Measurements from ENCODE around the gene LRIG1. TPM values are rescaled to one million over a fixed set of nuclear protein-coding genes. Genes with fewer than 3 reads are reported as not detected.

The LRIG1 gene
- total RNA-seq, 1 donor from 2014 or later: 64.1 TPM

GRCh38 chr3:66507423-66508260, 6.8 kb upstream of the LRIG1 start:
- intact Hi-C loops (cut with micrococcal nuclease): no loop called here

- intact Hi-C loops (cut with micrococcal nuclease): no loop called here
Observed at GRCh38 chr3:66506154-66506553, 5.3 kb upstream of the LRIG1 start.

DNA sequence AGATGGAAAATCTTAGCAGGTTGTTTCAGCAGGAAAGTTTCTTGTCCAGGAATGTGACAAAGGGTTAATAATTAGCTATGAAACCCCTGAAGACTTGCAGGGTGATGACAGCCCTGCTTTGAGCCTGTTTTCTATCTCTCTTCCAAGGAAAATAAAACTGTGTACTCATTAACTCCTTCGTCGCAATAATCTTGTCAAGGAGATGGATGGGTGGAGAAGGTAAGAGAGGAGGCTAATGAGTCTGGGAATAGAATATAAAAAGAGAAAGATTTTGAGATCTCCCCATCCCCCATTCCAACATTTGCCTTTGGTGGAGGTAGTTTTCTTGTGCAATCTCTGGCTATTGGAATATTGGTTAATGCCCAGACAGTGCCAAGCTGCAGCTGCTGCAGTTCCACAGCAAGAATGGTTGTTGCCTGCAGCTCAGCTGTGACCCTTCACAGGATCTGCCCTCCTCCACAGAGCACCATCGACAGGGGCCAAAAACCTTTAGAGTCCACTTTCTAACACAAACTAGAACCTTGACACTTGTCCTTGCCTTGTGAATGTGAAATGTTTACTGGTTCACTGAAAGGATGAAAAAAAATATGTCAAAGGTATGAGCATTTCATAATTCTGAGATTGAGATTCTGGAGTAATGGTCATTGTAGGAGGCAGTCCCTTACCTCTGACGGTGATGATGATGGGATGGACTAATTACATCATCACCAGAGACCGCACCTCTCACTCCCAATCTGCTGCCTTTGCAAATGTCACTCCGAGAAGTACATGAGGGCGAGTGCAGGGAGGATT, 4.2 kb upstream of the LRIG1 start:
- intact Hi-C loops (cut with micrococcal nuclease): loop anchor here (5.0 kb wide), 1 partner anchor 1152 kb away; no protein-coding TSS in a partner anchor

- intact Hi-C loops (cut with micrococcal nuclease): loop anchor here (5.0 kb wide), 1 partner anchor 1154 kb away; no protein-coding TSS in a partner anchor
Observed at GRCh38 chr3:66502981-66503380, 2.2 kb upstream of the LRIG1 start.

GRCh38 chr3:66502245-66502874, 1.5 kb upstream of the LRIG1 start:
- intact Hi-C loops (cut with micrococcal nuclease): loop anchor here (5.0 kb wide), 1 partner anchor 1155 kb away; no protein-coding TSS in a partner anchor

DNA sequence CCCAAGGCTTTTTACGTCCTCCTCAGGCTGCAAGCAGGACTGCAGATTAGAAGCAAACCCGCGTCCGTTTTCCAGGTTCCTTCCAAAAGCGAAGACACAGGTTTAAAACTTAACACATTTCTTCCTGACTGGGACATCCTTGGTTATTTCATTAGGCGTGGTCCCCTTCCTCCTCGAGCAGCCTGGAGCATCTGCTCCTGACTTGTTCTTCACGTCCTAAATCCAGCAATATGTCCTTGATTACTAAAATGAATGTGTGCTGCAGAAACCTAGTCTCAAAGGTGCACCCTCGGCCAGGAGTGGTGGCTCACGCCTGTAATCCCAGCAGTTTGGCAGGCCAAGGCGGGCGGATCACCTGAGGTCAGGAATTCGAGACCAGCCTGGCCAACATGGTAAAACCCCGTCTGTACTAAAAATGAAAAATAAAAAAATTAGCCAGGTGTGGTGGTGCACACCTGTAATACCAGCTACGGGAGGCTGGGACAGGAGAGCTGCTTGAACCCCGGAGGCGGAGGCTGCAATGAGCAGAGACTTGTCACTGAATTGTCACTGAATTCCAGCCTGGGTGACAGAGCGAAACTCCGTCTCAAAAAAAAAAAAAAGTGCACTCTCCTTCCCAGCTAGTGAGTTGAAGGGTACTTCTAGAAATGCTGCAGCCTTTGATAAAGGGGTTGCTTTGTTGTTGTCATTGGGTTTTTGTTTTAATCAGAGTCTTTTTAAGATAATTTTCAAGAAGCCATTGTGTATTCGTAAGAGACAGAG, 842 bp upstream of the LRIG1 start:
- intact Hi-C loops (cut with micrococcal nuclease): loop anchor here (1.0 to 5.0 kb wide), 10 partner anchors 20 to 1156 kb away; partner anchors contain the start of gene KBTBD8

GRCh38 chr3:66499881-66500575, 794 bp downstream of the LRIG1 start:
- intact Hi-C loops (cut with micrococcal nuclease): loop anchor here (5.0 kb wide), 1 partner anchor 1157 kb away; no protein-coding TSS in a partner anchor

GRCh38 chr3:66498687-66499621, 1.9 kb downstream of the LRIG1 start:
- intact Hi-C loops (cut with micrococcal nuclease): no loop called here

DNA sequence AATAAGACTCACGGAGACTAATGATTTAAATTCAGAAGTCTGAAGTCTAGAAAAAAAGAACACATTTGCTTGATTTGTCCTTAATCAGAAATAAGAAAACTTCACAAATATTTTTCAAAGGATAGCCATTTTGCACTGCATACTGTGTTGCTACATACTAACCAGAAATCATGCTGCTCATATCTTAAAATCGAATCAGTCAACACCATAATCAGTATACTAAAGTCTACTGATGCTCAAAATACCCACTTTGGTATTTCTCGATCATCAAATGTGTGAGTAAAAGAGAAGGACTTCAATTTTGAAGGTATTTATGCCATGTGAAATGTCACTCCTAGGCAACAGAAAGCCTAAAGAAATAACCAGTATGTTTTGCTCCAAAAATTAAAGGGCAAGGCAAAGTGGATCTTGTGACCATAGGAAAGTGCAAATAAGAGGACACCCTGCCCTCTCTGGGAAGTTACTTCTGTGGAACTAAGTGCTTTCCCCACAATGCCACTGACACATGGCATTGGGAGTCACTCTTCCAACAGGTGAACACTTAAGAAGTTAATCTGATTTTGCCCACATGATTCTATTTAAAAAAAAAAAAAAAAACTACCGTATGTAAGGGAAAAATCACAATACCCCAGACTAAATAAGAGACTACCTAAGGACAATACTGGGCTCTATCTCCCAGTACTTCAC, 2.7 kb downstream of the LRIG1 start:
- intact Hi-C loops (cut with micrococcal nuclease): loop anchor here (1.0 kb wide), 2 partner anchors 10 to 17 kb away; no protein-coding TSS in a partner anchor

GRCh38 chr3:66497288-66497984, 3.4 kb downstream of the LRIG1 start:
- intact Hi-C loops (cut with micrococcal nuclease): loop anchor here (1.0 kb wide), 2 partner anchors 9 to 16 kb away; no protein-coding TSS in a partner anchor

- intact Hi-C loops (cut with micrococcal nuclease): loop anchor here (1.0 kb wide), 2 partner anchors 8 to 15 kb away; no protein-coding TSS in a partner anchor
Observed at GRCh38 chr3:66496746-66497145, 4.1 kb downstream of the LRIG1 start.

DNA sequence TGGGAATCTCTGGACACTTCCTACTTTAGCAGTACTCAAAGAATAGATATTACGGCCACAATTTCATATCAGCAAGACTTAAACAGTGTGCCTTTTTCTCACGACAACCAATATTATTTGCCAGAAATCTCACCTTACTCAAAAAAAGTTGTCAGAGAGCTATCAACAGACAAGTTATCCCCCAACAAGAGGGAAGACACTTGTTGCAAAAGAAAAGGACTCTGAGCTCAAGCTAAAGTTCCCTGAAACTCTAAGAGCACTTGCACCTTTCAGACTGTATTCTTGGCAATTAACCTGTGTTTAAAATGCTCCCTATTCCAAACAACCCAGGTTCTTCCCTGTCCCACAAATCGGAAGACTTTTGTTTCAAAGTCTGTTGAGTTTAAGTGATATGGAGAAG, 4.5 kb downstream of the LRIG1 start:
- intact Hi-C loops (cut with micrococcal nuclease): no loop called here

DNA sequence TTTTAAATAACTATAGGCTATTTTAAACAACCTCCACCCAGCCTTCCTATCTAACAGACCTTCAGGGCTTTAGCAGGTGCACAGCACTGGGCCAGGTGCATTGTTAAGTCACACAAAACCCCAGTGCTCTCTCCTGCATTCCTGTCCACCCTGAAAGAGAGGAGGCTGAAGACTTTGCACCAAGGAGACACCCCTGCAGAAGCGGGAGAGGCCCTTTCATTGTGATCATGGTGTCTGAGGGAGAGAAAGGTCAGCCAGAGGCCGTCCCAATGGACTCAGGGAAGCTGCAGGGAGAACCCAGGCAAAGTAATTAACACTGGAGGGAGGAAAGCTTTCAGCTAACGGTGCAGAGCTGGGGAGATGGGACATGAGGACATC, 5.2 kb downstream of the LRIG1 start:
- intact Hi-C loops (cut with micrococcal nuclease): no loop called here

GRCh38 chr3:66494959-66495667, 5.7 kb downstream of the LRIG1 start:
- intact Hi-C loops (cut with micrococcal nuclease): no loop called here

DNA sequence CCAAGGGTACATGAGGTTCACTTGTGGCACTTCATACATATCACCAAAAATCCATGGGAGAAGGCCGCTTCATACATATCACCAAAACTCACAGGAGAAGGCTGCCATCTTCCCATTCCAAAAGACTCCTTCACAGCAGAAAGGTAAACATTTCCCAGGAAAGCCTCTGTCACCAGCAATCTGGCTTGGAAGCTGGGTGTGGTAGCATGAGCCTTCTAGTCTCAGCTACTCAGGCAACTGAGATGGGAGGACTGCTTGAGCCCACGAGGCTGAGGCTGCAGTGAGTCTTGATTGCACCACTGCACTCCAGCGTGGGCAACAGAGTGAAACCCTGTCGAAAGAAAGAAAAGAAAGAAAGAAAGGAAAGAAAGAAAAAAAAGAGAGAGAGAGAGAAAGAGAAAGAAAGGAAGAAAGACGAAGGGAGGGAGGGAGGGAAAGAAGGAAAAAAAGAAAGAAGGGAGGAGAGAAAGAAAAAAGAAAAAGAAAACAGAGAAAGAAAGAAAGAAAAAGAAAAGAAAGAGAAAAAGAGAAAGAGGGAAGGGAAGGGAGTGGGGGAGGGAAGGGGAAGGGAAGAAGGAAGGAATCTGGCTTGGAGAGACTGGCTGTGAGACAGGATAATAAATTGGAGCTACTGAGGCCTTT, 7.2 kb downstream of the LRIG1 start:
- intact Hi-C loops (cut with micrococcal nuclease): no loop called here

DNA sequence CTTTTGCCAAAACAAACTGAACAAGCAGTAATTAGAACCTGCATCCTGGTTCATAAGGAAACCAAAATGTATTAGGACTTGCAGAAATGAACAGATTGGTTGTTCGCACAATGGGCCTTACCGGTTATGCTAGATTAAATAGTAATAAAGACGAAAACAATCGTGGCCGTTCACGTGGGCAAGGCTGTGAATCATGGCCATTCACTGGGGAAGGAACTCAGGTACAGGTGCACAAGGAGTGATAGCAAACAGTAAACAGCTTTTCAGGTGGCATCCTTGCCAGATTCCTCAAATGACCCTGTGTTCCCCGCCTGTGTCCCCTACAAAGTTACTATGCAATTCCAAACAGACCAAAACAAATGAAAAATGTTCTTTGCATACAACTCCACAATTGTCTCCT, 8.2 kb downstream of the LRIG1 start:
- intact Hi-C loops (cut with micrococcal nuclease): no loop called here

DNA sequence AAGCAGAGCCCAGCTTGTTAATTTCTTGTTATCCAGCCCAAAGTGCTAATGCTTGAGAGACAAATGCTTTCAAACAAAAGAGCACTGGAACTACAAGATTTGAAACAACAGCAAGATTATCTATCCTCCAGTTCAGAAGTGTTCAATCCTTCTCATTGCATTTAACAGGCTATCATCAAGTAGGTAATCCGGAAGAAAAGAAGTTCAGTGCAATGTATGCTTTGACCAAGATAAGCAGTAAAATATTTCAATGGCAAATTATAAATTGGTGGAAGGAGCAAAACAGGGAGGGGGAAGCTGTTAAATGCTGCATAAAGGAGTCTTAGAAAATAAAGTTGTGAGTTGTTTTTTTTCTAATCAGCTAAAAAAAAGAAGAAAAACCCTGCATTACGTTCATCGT, 8.8 kb downstream of the LRIG1 start:
- intact Hi-C loops (cut with micrococcal nuclease): no loop called here
